ENCODE measurements around the gene HELT. TPM values are rescaled to one million over a fixed set of nuclear protein-coding genes. Genes with fewer than 3 reads are reported as not detected.

HELT gene
- total and polyA plus RNA-seq, 9 donors: not detected

GRCh38 chr4:185031611-185032010 is 13.3 kb downstream of the HELT start:
- H3K27ac ChIP-seq: no peak overlapping the region
- intact Hi-C loops (cut with DNase I): loop anchor here in 1 of 4 donors (10.0 kb wide), 1 partner anchor 63 kb away; no protein-coding TSS in a partner anchor
- TF ChIP-seq EP300 (IDR thresholded peaks at IDR 0.05) (no peak), CTCF (IDR thresholded peaks at IDR 0.05) (no peak), POLR2A (IDR thresholded peaks at IDR 0.05) (no peak)
- H3K4me1 ChIP-seq (ENCODE audit: insufficient read depth): no peaks in the 10 kb centered on the region
- H3K4me3 ChIP-seq: no peak overlapping the region
- WGBS, 3 donors: 53 to 74% (median 62%) methylated on average over 6 of the region's 6 CpGs
- DNase-seq: no peak
- H3K27me3 ChIP-seq: no peaks in the 10 kb centered on the region
- no peaks in the 10 kb centered on the region for H3K36me3 ChIP-seq
- no peaks in the 10 kb centered on the region for H3K9me3 ChIP-seq

- no peaks in the 10 kb centered on the region for H3K4me1 ChIP-seq (ENCODE audit: insufficient read depth)
- WGBS, 3 donors: 75 to 83% (median 80%) methylated on average over 9 of the region's 9 CpGs
- H3K36me3 ChIP-seq: no peaks in the 10 kb centered on the region
- intact Hi-C loops (cut with DNase I): loop anchor here in 1 of 4 donors (10.0 kb wide), 1 partner anchor 62 kb away; no protein-coding TSS in a partner anchor
- no peak overlapping the region for H3K27ac ChIP-seq
- H3K9me3 ChIP-seq: no peaks in the 10 kb centered on the region
- no peaks in the 10 kb centered on the region for H3K27me3 ChIP-seq
- DNase-seq: no peak
- no peak overlapping the region for H3K4me3 ChIP-seq
- TF ChIP-seq CTCF (IDR thresholded peaks at IDR 0.05): no peak
- no peak for TF ChIP-seq EP300 (IDR thresholded peaks at IDR 0.05)
- TF ChIP-seq POLR2A (IDR thresholded peaks at IDR 0.05): no peak
Observed at GRCh38 chr4:185033072-185033471, 14.8 kb downstream of the HELT start.

- H3K27me3 ChIP-seq: no peaks in the 10 kb centered on the region
- no peaks in the 10 kb centered on the region for H3K9me3 ChIP-seq
- H3K4me3 ChIP-seq: no peak overlapping the region
- 75 to 83% (median 82%) methylated on average over 6 of the region's 6 CpGs for WGBS, 3 donors
- TF ChIP-seq CTCF (IDR thresholded peaks at IDR 0.05): no peak
- no peak for TF ChIP-seq EP300 (IDR thresholded peaks at IDR 0.05)
- TF ChIP-seq POLR2A (IDR thresholded peaks at IDR 0.05): no peak
- intact Hi-C loops (cut with DNase I): loop anchor here in 1 of 4 donors (10.0 kb wide), 1 partner anchor 61 kb away; no protein-coding TSS in a partner anchor
- H3K36me3 ChIP-seq: no peaks in the 10 kb centered on the region
- no peak overlapping the region for H3K27ac ChIP-seq
- DNase-seq: no peak
- H3K4me1 ChIP-seq (ENCODE audit: insufficient read depth): no peaks in the 10 kb centered on the region
Observed at GRCh38 chr4:185033950-185034349, 15.7 kb downstream of the HELT start.

- no peaks in the 10 kb centered on the region for H3K9me3 ChIP-seq
- H3K4me3 ChIP-seq: no peak overlapping the region
- H3K4me1 ChIP-seq (ENCODE audit: insufficient read depth): no peaks in the 10 kb centered on the region
- no peaks in the 10 kb centered on the region for H3K27me3 ChIP-seq
- TF ChIP-seq CTCF (IDR thresholded peaks at IDR 0.05) (no peak), EP300 (IDR thresholded peaks at IDR 0.05) (no peak), POLR2A (IDR thresholded peaks at IDR 0.05) (no peak)
- H3K27ac ChIP-seq: no peak overlapping the region
- H3K36me3 ChIP-seq: no peaks in the 10 kb centered on the region
- no peak for DNase-seq
- 29 to 53% (median 41%) methylated on average over 2 of the region's 2 CpGs for WGBS, 3 donors
- intact Hi-C loops (cut with DNase I): loop anchor here in 2 of 4 donors (5.0 to 10.0 kb wide), 2 partner anchors 60 to 147 kb away; no protein-coding TSS in a partner anchor
Observed at GRCh38 chr4:185035284-185035683, 17.0 kb downstream of the HELT start.

All from ovary (tissue), 9 donors.